ENCODE data around the gene MSMP.

GRCh38 chr9:35710818-35711500 lies 43.1 kb downstream of the MSMP start:
- TF ChIP-seq, protein P1, sequence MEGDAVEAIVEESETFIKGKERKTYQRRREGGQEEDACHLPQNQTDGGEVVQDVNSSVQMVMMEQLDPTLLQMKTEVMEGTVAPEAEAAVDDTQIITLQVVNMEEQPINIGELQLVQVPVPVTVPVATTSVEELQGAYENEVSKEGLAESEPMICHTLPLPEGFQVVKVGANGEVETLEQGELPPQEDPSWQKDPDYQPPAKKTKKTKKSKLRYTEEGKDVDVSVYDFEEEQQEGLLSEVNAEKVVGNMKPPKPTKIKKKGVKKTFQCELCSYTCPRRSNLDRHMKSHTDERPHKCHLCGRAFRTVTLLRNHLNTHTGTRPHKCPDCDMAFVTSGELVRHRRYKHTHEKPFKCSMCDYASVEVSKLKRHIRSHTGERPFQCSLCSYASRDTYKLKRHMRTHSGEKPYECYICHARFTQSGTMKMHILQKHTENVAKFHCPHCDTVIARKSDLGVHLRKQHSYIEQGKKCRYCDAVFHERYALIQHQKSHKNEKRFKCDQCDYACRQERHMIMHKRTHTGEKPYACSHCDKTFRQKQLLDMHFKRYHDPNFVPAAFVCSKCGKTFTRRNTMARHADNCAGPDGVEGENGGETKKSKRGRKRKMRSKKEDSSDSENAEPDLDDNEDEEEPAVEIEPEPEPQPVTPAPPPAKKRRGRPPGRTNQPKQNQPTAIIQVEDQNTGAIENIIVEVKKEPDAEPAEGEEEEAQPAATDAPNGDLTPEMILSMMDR (IDR thresholded peaks at IDR 0.05; ENCODE audit: low read depth, low read length) = no peak
- TF ChIP-seq MAX (IDR thresholded peaks at IDR 0.05; ENCODE audit: low read depth, low read length) = no peak
- no peak for TF ChIP-seq POLR2A (IDR thresholded peaks at IDR 0.05; ENCODE audit: extremely low read depth, insufficient read length)
- no peak for TF ChIP-seq MYC (IDR thresholded peaks at IDR 0.05; ENCODE audit: low read depth, low read length)
